ENCODE data around the gene YTHDC2. TPM values are rescaled to one million over a fixed set of nuclear protein-coding genes. Genes with fewer than 3 reads are reported as not detected.

YTHDC2 gene
- total RNA-seq, 1 donor from 2014 or later, result 32.1 TPM

DNA sequence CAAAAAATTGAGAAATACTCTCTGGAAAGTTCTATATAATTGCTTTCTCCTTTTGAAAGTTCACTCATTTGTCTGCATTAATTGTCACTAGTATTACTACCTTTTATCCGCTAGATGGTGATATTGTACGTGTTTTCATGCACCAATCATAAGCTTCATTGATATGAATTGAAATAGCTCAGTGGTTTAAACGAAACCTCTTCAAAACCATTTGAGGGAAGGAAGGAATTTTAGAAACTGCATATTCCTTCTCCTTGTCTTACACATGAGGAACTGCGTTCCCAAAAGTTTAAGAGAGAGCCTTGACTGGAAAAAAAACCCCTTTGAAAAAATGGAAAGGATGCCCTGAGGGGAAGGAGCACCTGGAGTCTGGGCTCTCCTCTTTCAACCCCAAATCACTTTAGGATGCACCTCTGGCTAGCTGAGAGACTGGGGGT is 98.6 kb downstream of the YTHDC2 start:
- Mint-ChIP-seq H3K4me1 (no peaks in the 10 kb centered on the region), H3K27me3 (ENCODE audit: low read depth) (peaks cover 8% of the 10 kb centered on the region), H3K9me3 (peaks cover 3% of the 10 kb centered on the region), H3K27ac (ENCODE audit: unreplicated experiment) (no peak overlapping the region), H3K36me3 (ENCODE audit: low read depth) (no peaks in the 10 kb centered on the region), H3K4me3 (no peak overlapping the region)
- no peak for DNase-seq (ENCODE audit: low read depth, low spot score)
- TF ChIP-seq CTCF (conservative IDR thresholded peaks at IDR 0.05), result peak; percentile 81

DNA sequence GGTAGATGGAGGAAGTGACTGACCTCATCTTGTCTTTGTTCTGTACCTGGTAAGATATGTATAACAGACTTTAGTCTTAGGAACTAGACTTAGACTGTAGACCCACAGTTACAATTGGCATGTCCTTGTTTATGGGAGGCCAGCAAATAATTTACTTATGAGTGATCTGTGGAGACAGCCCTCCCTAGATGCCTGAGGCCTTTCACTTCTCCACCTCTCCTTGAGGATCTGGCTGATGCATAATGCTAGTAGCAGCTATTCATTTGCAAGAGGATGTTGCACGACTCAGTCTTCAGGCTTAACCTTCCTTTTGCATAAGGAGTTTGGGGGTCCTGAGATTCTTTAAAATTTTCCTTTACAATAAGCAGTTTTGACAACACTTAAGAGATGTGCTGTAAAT is 100.7 kb downstream of the YTHDC2 start:
- no peak for TF ChIP-seq CTCF (conservative IDR thresholded peaks at IDR 0.05)
- no peaks in the 10 kb centered on the region for H3K36me3 Mint-ChIP-seq (ENCODE audit: low read depth)
- no peak for DNase-seq (ENCODE audit: low read depth, low spot score)
- H3K27ac Mint-ChIP-seq (ENCODE audit: unreplicated experiment), result no peak overlapping the region
- peaks cover 8% of the 10 kb centered on the region for H3K27me3 Mint-ChIP-seq (ENCODE audit: low read depth)
- H3K9me3 Mint-ChIP-seq, result peaks cover 3% of the 10 kb centered on the region
- H3K4me1 Mint-ChIP-seq, result no peaks in the 10 kb centered on the region
- H3K4me3 Mint-ChIP-seq, result no peak overlapping the region

GRCh38 chr5:113615708-113616107 is 102.2 kb downstream of the YTHDC2 start:
- H3K27me3 Mint-ChIP-seq (ENCODE audit: low read depth), result peaks cover 8% of the 10 kb centered on the region
- no peaks in the 10 kb centered on the region for H3K4me1 Mint-ChIP-seq
- H3K36me3 Mint-ChIP-seq (ENCODE audit: low read depth), result no peaks in the 10 kb centered on the region
- H3K4me3 Mint-ChIP-seq, result no peak overlapping the region
- H3K9me3 Mint-ChIP-seq, result no peaks in the 10 kb centered on the region
- TF ChIP-seq CTCF (conservative IDR thresholded peaks at IDR 0.05), result no peak
- no peak for DNase-seq (ENCODE audit: low read depth, low spot score)
- H3K27ac Mint-ChIP-seq (ENCODE audit: unreplicated experiment), result no peak overlapping the region

GRCh38 chr5:113617191-113617796 is 103.8 kb downstream of the YTHDC2 start:
- DNase-seq (ENCODE audit: low read depth, low spot score), result no peak
- TF ChIP-seq CTCF (conservative IDR thresholded peaks at IDR 0.05), result no peak
- no peak overlapping the region for H3K27ac Mint-ChIP-seq (ENCODE audit: unreplicated experiment)
- peaks cover 8% of the 10 kb centered on the region for H3K27me3 Mint-ChIP-seq (ENCODE audit: low read depth)
- H3K4me1 Mint-ChIP-seq, result no peaks in the 10 kb centered on the region
- no peaks in the 10 kb centered on the region for H3K9me3 Mint-ChIP-seq
- no peak overlapping the region for H3K4me3 Mint-ChIP-seq
- H3K36me3 Mint-ChIP-seq (ENCODE audit: low read depth), result no peaks in the 10 kb centered on the region

DNA sequence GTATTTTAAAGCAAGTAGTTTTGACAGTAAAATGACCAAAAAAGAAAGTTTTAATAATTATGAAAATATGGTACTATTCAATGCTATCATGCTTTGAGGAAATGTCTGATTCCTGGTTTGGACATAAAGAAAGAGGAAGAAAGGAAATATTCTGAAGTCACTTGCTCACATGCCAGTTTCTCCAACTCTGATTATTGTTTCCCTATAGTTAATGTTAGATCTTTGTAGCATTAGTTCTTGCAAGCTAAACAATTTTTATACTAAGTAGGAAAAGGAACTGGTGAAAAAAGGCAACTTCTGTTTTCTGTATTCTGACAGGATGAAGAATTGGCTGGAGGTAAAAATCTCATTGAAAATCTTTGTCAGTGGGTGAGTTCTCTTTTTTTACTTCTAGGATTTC is 119.5 kb downstream of the YTHDC2 start:
- Mint-ChIP-seq H3K36me3 (ENCODE audit: low read depth) (no peaks in the 10 kb centered on the region), H3K9me3 (peaks cover 3% of the 10 kb centered on the region), H3K27ac (ENCODE audit: unreplicated experiment) (no peak overlapping the region), H3K27me3 (ENCODE audit: low read depth) (no peaks in the 10 kb centered on the region), H3K4me1 (no peaks in the 10 kb centered on the region), H3K4me3 (no peak overlapping the region)
- TF ChIP-seq CTCF (conservative IDR thresholded peaks at IDR 0.05), result no peak
- no peak for DNase-seq (ENCODE audit: low read depth, low spot score)
